ENCODE results near the gene GADD45A. TPM values are rescaled to one million over a fixed set of nuclear protein-coding genes. Genes with fewer than 3 reads are reported as not detected.
A peak's percentile ranks its signal among the peaks of the same experiment; 100 is the strongest.

The GADD45A gene
- total and polyA plus RNA-seq, 12 donors, result 5.3 to 26.9 (median 13.1) TPM

DNA sequence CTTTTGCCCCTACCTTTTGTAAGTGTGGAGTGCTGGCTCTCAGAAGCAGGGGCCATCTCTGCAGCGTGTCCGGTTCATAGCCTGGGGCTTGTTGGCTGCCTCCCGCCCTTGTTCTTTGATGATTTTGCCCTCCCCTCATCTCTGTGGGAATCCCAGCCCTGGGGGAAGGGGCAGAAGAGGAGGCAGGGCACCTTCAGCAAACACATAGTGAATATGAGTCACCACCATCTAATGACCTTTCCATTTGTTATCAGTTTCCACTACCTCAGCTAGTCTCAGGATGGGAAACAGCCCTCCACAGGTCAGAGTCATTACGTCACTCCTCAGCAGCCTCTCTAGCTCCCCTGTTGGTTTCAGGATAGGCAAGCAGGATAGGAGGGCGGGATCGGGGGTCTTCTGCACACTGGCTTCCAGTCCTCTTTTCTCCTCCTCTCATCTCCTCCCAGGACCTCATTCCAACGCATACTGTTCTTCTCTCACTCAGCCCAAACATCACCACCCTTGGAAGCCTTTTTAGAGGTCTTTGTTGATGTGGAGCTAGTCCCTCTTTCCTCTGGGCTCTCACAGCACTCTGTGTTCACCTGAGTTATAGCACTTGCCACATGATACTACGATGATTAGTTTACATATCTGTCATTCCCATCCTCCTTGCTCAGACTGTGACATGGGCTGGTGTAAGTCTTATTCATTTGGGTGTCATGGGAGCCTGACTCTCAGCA, 15.8 kb downstream of the GADD45A start:
- Histone ChIP-seq H3K27ac (peak overlapping the region in 1 of 5 donors; percentile 32), H3K4me3 (no peak overlapping the region), H3K4me1 (replicated peaks in 1 of 2) (peaks cover 0 to 8% of the 10 kb centered on the region in 2 donors), H3K9me3 (replicated peaks in 1 of 3) (no peaks in the 10 kb centered on the region), H3K36me3 (replicated peaks in 1 of 2) (no peaks in the 10 kb centered on the region), H3K27me3 (no peaks in the 10 kb centered on the region)
- intact Hi-C loops (cut with DNase I), result no loop called here
- TF ChIP-seq POLR2A (IDR thresholded peaks at IDR 0.05), result no peak
- TF ChIP-seq, protein P1, sequence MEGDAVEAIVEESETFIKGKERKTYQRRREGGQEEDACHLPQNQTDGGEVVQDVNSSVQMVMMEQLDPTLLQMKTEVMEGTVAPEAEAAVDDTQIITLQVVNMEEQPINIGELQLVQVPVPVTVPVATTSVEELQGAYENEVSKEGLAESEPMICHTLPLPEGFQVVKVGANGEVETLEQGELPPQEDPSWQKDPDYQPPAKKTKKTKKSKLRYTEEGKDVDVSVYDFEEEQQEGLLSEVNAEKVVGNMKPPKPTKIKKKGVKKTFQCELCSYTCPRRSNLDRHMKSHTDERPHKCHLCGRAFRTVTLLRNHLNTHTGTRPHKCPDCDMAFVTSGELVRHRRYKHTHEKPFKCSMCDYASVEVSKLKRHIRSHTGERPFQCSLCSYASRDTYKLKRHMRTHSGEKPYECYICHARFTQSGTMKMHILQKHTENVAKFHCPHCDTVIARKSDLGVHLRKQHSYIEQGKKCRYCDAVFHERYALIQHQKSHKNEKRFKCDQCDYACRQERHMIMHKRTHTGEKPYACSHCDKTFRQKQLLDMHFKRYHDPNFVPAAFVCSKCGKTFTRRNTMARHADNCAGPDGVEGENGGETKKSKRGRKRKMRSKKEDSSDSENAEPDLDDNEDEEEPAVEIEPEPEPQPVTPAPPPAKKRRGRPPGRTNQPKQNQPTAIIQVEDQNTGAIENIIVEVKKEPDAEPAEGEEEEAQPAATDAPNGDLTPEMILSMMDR (IDR thresholded peaks at IDR 0.05), result peak in 2 of 6 experiments; percentile 9 to 18
- 70 to 81% (median 75%) methylated on average over 8 of the region's 8 CpGs for WGBS, 4 donors
- DNase-seq, result peak in 5 of 7 donors; percentile 26 to 62 (median 44)

DNA sequence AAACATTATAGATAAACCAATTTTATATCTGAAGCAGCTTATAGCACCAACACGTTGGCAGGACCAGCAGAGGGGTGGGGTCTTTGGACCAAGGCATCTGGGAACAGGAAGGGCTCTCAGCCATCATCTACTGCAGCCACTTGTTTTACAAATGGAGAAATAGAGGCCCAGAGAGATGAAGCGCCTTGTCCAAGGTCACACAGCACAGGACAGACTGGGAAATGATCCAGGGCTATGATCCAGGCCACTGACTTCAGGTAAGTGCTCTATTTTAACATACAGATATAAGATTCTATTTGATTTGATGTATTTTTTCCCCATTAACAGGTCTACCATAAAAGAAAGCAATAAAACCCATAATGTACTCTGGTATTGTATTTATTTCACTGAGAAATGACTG, 16.9 kb downstream of the GADD45A start:
- Histone ChIP-seq H3K27me3 (no peaks in the 10 kb centered on the region), H3K36me3 (replicated peaks in 1 of 2) (no peaks in the 10 kb centered on the region), H3K27ac (no peak overlapping the region), H3K4me1 (replicated peaks in 1 of 2) (peaks cover 0 to 8% of the 10 kb centered on the region in 2 donors), H3K4me3 (no peak overlapping the region), H3K9me3 (replicated peaks in 1 of 3) (no peaks in the 10 kb centered on the region)
- TF ChIP-seq, protein P1 (IDR thresholded peaks at IDR 0.05), result no peak
- TF ChIP-seq POLR2A (IDR thresholded peaks at IDR 0.05), result no peak
- no peak for DNase-seq
- 64 to 80% (median 75%) methylated on average over 2 of the region's 2 CpGs for WGBS, 4 donors
- intact Hi-C loops (cut with DNase I), result no loop called here

DNA sequence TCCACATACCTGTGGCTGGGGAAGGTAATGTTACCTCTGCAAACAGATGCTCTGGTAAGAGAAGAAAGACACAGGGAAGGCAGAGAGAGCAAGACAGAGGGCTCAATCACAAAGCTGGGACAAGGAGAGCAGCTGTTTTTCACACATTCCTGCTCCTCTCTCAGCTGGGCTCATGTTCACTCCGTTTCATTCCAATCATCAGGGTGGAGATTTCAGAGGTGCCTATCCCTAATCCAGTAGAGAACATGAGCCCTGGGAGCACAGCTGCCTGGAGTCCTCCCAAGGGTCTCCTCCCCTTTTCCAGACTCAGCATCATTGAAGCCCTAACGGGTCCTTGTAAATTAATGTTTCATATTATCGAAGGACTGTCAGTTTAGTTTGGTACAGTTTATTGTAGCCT, 19.4 kb downstream of the GADD45A start:
- no peaks in the 10 kb centered on the region for H3K27me3 ChIP-seq
- 85 to 100% (median 89%) methylated on average over 3 of the region's 3 CpGs for WGBS, 4 donors
- no peaks in the 10 kb centered on the region for H3K9me3 ChIP-seq (replicated peaks in 1 of 3)
- intact Hi-C loops (cut with DNase I), result no loop called here
- no peak for DNase-seq
- TF ChIP-seq POLR2A (IDR thresholded peaks at IDR 0.05), result no peak
- TF ChIP-seq, protein P1 (IDR thresholded peaks at IDR 0.05), result no peak
- no peaks in the 10 kb centered on the region for H3K36me3 ChIP-seq (replicated peaks in 1 of 2)
- H3K4me1 ChIP-seq (replicated peaks in 1 of 2), result peaks cover 0 to 7% of the 10 kb centered on the region in 2 donors
- no peak overlapping the region for H3K4me3 ChIP-seq
- H3K27ac ChIP-seq, result no peak overlapping the region

DNA sequence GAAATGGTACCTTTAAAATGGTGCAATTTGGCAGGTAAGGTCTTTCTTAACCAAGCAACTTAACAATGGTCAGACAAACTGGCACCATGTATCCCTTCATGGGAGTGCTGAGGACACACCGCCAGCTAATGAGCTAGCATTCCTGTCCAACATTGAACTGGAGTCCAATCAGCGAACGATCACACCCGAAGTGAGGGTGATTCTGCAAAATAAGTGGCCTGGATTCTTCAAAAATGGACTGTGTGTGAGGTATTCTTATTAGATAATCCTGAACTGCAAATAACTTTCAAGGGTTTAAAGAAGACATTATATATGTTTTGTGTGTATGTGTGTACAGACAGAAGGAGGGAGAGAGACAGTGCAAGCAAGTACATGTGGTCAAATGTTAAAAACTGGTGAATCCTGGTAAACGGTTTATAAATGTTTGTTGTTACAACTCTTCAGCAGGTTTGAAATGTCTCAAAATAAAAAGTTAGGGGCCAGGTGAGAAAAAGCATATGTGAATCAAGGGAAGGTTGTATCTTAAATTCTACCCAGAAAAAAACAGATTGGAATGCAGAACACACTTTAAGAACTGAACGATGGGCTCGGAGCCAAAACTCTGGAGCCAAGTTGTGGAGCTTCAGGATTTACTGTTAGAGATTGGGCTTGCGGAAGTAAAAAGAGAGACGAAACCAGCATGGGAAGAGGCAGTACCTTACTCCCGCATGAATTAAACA, 20.9 kb downstream of the GADD45A start:
- Histone ChIP-seq H3K9me3 (replicated peaks in 1 of 3) (no peaks in the 10 kb centered on the region), H3K36me3 (replicated peaks in 1 of 2) (no peaks in the 10 kb centered on the region), H3K27ac (no peak overlapping the region), H3K4me3 (no peak overlapping the region), H3K4me1 (replicated peaks in 1 of 2) (peaks cover 0 to 12% of the 10 kb centered on the region in 2 donors), H3K27me3 (no peaks in the 10 kb centered on the region)
- TF ChIP-seq POLR2A (IDR thresholded peaks at IDR 0.05), result no peak
- TF ChIP-seq, protein P1 (IDR thresholded peaks at IDR 0.05), result no peak
- 80 to 84% (median 81%) methylated on average over 10 of the region's 10 CpGs for WGBS, 4 donors
- DNase-seq, result no peak
- intact Hi-C loops (cut with DNase I), result no loop called here
